Upper lobe of right lung (tissue), 1 donor: Measurements from ENCODE around the gene UBR2. TPM values are rescaled to one million over a fixed set of nuclear protein-coding genes. Genes with fewer than 3 reads are reported as not detected.
"Not testable (repeated sequence)": the region's sequence is repeated elsewhere in the genome, so short reads cannot be mapped to it uniquely, and the experiment has no call there.

Experiments
- ATAC-seq: fragments of 200-7000 bp; cut with Tn5 transposase; one replicate; pipeline ENCODE4 v1.9.1; 2020; ENCODE audit warnings: mild to moderate bottlenecking, moderate library complexity
- DNase-seq: peaks from one replicate; pipeline ENCODE4 v3.0.0-alpha.2; 2020
- H3K27ac ChIP-seq: fragments of 200-600 bp; one replicate; pipeline ENCODE4 v1.8.0; 2022
- H3K27me3 ChIP-seq: fragments of 200-600 bp; one replicate; pipeline ENCODE4 v1.8.0; 2022; ENCODE audit warnings: mild to moderate bottlenecking
- H3K36me3 ChIP-seq: fragments of 200-600 bp; one replicate; pipeline ENCODE4 v1.8.0; 2022
- H3K4me1 ChIP-seq: fragments of 200-600 bp; one replicate; pipeline ENCODE4 v1.8.0; 2022
- H3K4me3 ChIP-seq: fragments of 200-600 bp; one replicate; pipeline ENCODE4 v1.8.0; 2022; ENCODE audit warnings: mild to moderate bottlenecking
- H3K9me3 ChIP-seq: fragments of 200-600 bp; one replicate; pipeline ENCODE4 v1.8.0; 2022
- CTCF ChIP-seq: fragments of 200-600 bp; IDR thresholded peaks from one replicate; pipeline ENCODE4 v1.8.0; 2022; ENCODE audit warnings: antibody characterized with exemption
- intact Hi-C: fragments of 100-400 bp; cut with DNase I; formaldehyde crosslinking; loops from one replicate; pipeline ENCODE4 v1.11.0; 2022
- total RNA-seq: library from RNA; stranded (reverse); fragmentation: NEBNext Ultra II Directional; extraction: Animal tissue kit (Norgen Biotek cat#: 25700); gene quantifications from one replicate; pipeline ENCODE4 v1.2.1, GENCODE V29; 2021
- donor health status: DM: no; HTN: yes; CAD: no; lungs with severe emphysema.

The UBR2 gene
- total RNA-seq, 1 donor from 2014 or later = 36.6 TPM

- no peaks in the 10 kb centered on the region for H3K27me3 ChIP-seq
- no peak for DNase-seq
- ATAC-seq = no peak
- no peak for TF ChIP-seq CTCF
- H3K36me3 ChIP-seq = no peaks in the 10 kb centered on the region
- H3K4me3 ChIP-seq = peak overlapping the region; percentile 61
- H3K9me3 ChIP-seq = no peaks in the 10 kb centered on the region
- intact Hi-C loops = loop anchor here (10.0 kb wide), 1 partner anchor 51 kb away; no protein-coding TSS in a partner anchor
- H3K27ac ChIP-seq = peak overlapping the region; percentile 82
- H3K4me1 ChIP-seq = peaks cover 8% of the 10 kb centered on the region
Measured at GRCh38 chr6:42726026-42726425, 162.2 kb downstream of the UBR2 start.

GRCh38 chr6:42726485-42727086 lies 162.8 kb downstream of the UBR2 start:
- intact Hi-C loops = loop anchor here (10.0 kb wide), 1 partner anchor 52 kb away; no protein-coding TSS in a partner anchor
- H3K9me3 ChIP-seq = no peaks in the 10 kb centered on the region
- H3K27ac ChIP-seq = peak overlapping the region; percentile 82
- no peaks in the 10 kb centered on the region for H3K27me3 ChIP-seq
- TF ChIP-seq CTCF = peak; percentile 95
- peak overlapping the region; percentile 61 for H3K4me3 ChIP-seq
- H3K4me1 ChIP-seq = peaks cover 8% of the 10 kb centered on the region
- peak; percentile 98 for ATAC-seq
- no peaks in the 10 kb centered on the region for H3K36me3 ChIP-seq
- peak; percentile 70 for DNase-seq

GRCh38 chr6:42727087-42727611 lies 163.3 kb downstream of the UBR2 start:
- DNase-seq (peak; percentile 70), ATAC-seq (peak; percentile 58)
- Histone ChIP-seq H3K4me3 (peak overlapping the region; percentile 61), H3K9me3 (no peaks in the 10 kb centered on the region), H3K36me3 (no peaks in the 10 kb centered on the region), H3K27me3 (no peaks in the 10 kb centered on the region), H3K27ac (peak overlapping the region; percentile 82), H3K4me1 (peaks cover 8% of the 10 kb centered on the region)
- TF ChIP-seq CTCF = no peak
- intact Hi-C loops = loop anchor here (10.0 kb wide), 1 partner anchor 52 kb away; no protein-coding TSS in a partner anchor

GRCh38 chr6:42727627-42728026 lies 163.8 kb downstream of the UBR2 start:
- intact Hi-C loops = loop anchor here (10.0 kb wide), 1 partner anchor 53 kb away; no protein-coding TSS in a partner anchor
- Histone ChIP-seq H3K4me1 (peaks cover 8% of the 10 kb centered on the region), H3K27me3 (no peaks in the 10 kb centered on the region), H3K9me3 (no peaks in the 10 kb centered on the region), H3K36me3 (no peaks in the 10 kb centered on the region), H3K4me3 (peak overlapping the region; percentile 61), H3K27ac (peak overlapping the region; percentile 82)
- no peak for TF ChIP-seq CTCF
- ATAC-seq = no peak
- DNase-seq = peak; percentile 64

GRCh38 chr6:42729731-42730130 lies 165.9 kb downstream of the UBR2 start:
- H3K9me3 ChIP-seq = no peaks in the 10 kb centered on the region
- no peaks in the 10 kb centered on the region for H3K27me3 ChIP-seq
- TF ChIP-seq CTCF = no peak
- ATAC-seq (no peak), DNase-seq (no peak)
- H3K4me3 ChIP-seq = no peak overlapping the region
- intact Hi-C loops = loop anchor here (10.0 kb wide), 1 partner anchor 55 kb away; no protein-coding TSS in a partner anchor
- no peaks in the 10 kb centered on the region for H3K36me3 ChIP-seq
- peaks cover 8% of the 10 kb centered on the region for H3K4me1 ChIP-seq
- no peak overlapping the region for H3K27ac ChIP-seq

GRCh38 chr6:42733867-42734481 lies 170.1 kb downstream of the UBR2 start:
- H3K27me3 ChIP-seq, H3K4me3 ChIP-seq, H3K36me3 ChIP-seq, H3K9me3 ChIP-seq, H3K4me1 ChIP-seq, intact Hi-C loops, H3K27ac ChIP-seq: not testable (repeated sequence)
- DNase-seq = peak; percentile 66
- ATAC-seq = peak; percentile 53
